Measurements from ENCODE around the gene DMGDH. TPM values are rescaled to one million over a fixed set of nuclear protein-coding genes. Genes with fewer than 3 reads are reported as not detected.

Gene DMGDH
- total and polyA plus RNA-seq, 2 of the 4 experiments (the other 2 are of a cell fraction): 0.18 TPM; not detected in 1

- H2AFZ ChIP-seq (replicated peaks; ENCODE audit: low read length, poor library complexity): peak overlapping the region; percentile 79
- H2BK20ac ChIP-seq (ENCODE audit: low read depth, low read length): 0 out of 2 replicates have a peak overlapping the region, but pooled peaks have one; percentile 11
- H3K36me3 ChIP-seq (ENCODE audit: control insufficient read depth, insufficient read depth, low read length): no peaks in the 10 kb centered on the region
- dilution Hi-C loops (cut with HindIII; ENCODE audit: low sequenced_read_pairs, unreplicated experiment): no loop called here
- no TSS peak for BruUV-seq (replicated peaks)
- H3K4me3 ChIP-seq (ENCODE audit: insufficient read depth, low read depth, low read length): peak overlapping the region; percentile 72
- H2AK5ac ChIP-seq (ENCODE audit: low read depth, low read length): peak overlapping the region; percentile 48; the same call in 1 of the 2 replicates
- peak overlapping the region; percentile 64 to 72 for H4K8ac ChIP-seq (ENCODE audit: low read depth in 2 of 2, low read length in 2 of 2)
- H3K56ac ChIP-seq (ENCODE audit: extremely low read depth, insufficient read depth, low read length): peak overlapping the region; percentile 45
- H3K14ac ChIP-seq (replicated peaks; ENCODE audit: low read depth, low read length): peak overlapping the region; percentile 80
- ChIA-PET CTCF (interaction anchor here (0.7 to 1.4 kb wide), 3 partner anchors 39 to 147 kb away, joined by 3 to 9 read pairs (median 6); no protein-coding TSS in a partner anchor), POLR2A (ENCODE audit: unreplicated experiment) (no interaction called here)
- peak overlapping the region; percentile 92 for H3K4me2 ChIP-seq (ENCODE audit: low read depth, low read length)
- H4K5ac ChIP-seq (ENCODE audit: low read depth, low read length): peak overlapping the region; percentile 11
- intact Hi-C loops (cut with micrococcal nuclease): loop anchor here (10.0 kb wide), 1 partner anchor 1681 kb away; no protein-coding TSS in a partner anchor
- H3K4me1 ChIP-seq (ENCODE audit: control insufficient read depth, insufficient read depth, low read length): peaks cover 7% of the 10 kb centered on the region
- H3K27me3 ChIP-seq (ENCODE audit: control insufficient read depth, insufficient read depth, low read length): no peaks in the 10 kb centered on the region
- H4K91ac ChIP-seq (ENCODE audit: insufficient read depth, low read depth, low read length): peak overlapping the region; percentile 8; the same call in 1 of the 2 replicates
- peak overlapping the region; percentile 57 for H3K4ac ChIP-seq (ENCODE audit: low read depth, low read length)
- H2AK9ac ChIP-seq (replicated peaks; ENCODE audit: low read depth, low read length, poor library complexity): peak overlapping the region; percentile 1
- in situ Hi-C loops (cut with MboI; ENCODE audit: low sequenced_read_pairs): no loop called here
- no CpG with 5 or more reads among the region's 11 CpGs for WGBS, 2 experiments (ENCODE audit: extremely low coverage in 2 of 2, insufficient read length in 1 of 2)
- H2BK5ac ChIP-seq (ENCODE audit: low read depth, low read length, poor library complexity, severe bottlenecking): peak overlapping the region; percentile 40
- peak overlapping the region; percentile 79 for H3K9ac ChIP-seq (ENCODE audit: low read depth, low read length)
- H2BK15ac ChIP-seq (ENCODE audit: low read depth, low read length): peak overlapping the region; percentile 65; the same call in 2 of the 3 replicates
- H3K9me3 ChIP-seq (ENCODE audit: control insufficient read depth, insufficient read depth, low read length): no peaks in the 10 kb centered on the region
- no peak for TF ChIP-seq CEBPB (IDR thresholded peaks at IDR 0.05; ENCODE audit: low read depth, low read length)
- TF ChIP-seq BHLHE40 (IDR thresholded peaks at IDR 0.05; ENCODE audit: low read depth, low read length): peak; percentile 30; the same call in 1 of the 2 replicates
- TF ChIP-seq, protein P1, sequence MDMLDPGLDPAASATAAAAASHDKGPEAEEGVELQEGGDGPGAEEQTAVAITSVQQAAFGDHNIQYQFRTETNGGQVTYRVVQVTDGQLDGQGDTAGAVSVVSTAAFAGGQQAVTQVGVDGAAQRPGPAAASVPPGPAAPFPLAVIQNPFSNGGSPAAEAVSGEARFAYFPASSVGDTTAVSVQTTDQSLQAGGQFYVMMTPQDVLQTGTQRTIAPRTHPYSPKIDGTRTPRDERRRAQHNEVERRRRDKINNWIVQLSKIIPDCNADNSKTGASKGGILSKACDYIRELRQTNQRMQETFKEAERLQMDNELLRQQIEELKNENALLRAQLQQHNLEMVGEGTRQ (IDR thresholded peaks at IDR 0.05; ENCODE audit: low read depth, low read length): peak; percentile 25; the same call in 1 of the 2 replicates
- H4K20me1 ChIP-seq (ENCODE audit: insufficient read depth, low read length): no peaks in the 10 kb centered on the region
- H3K9me1 ChIP-seq (ENCODE audit: insufficient read depth, low read length): peaks cover 7% of the 10 kb centered on the region
- H3K79me1 ChIP-seq (ENCODE audit: low read depth in 1 of 2, low read length in 2 of 2): peaks cover 10 to 37% of the 10 kb centered on the region in 2 experiments
- DNase-seq (peak; percentile 64), ATAC-seq (ENCODE audit: low read depth) (peak; percentile 2; the same call in 1 of the 2 replicates)
- peak overlapping the region; percentile 47; the same call in 1 of the 2 replicates for H2BK120ac ChIP-seq (ENCODE audit: low read depth, low read length)
- peak overlapping the region; percentile 8; the same call in 1 of the 2 replicates for H3K18ac ChIP-seq (ENCODE audit: low read depth, low read length)
- peak overlapping the region; percentile 57 for H3K23ac ChIP-seq (ENCODE audit: low read depth, low read length)
- H3K27ac ChIP-seq (ENCODE audit: insufficient read depth, low read length): peak overlapping the region; percentile 85
Measured at GRCh38 chr5:78985725-78986223, 83.7 kb downstream of the DMGDH start.
